ENCODE data around the gene RBM20.

GRCh38 chr10:110609605-110610004 lies 34.5 kb upstream of the RBM20 start:
- TF ChIP-seq CTCF (conservative IDR thresholded peaks at IDR 0.05) (no peak), EZH2 (IDR thresholded peaks at IDR 0.05; ENCODE audit: low read depth) (no peak)

Data from PC-9 (cell line).